SK-N-SH treated with all-trans-retinoic acid at 6 μM for 48 hours (cell line): ENCODE data around the gene SMYD4.

Experiments used
- ATAC-seq: fragments of 200-7000 bp; cut with Tn5 transposase; 3 replicates; pipeline ENCODE4 v1.9.1; 2020; ENCODE audit warnings: mild to moderate bottlenecking, moderate library complexity
- ARNTL ChIP-seq: fragments of 450-650 bp; formaldehyde crosslinking; IDR thresholded peaks from 2 replicates; pipeline ENCODE4 v1.5.0; 2020; ENCODE audit warnings: low read depth, mild to moderate bottlenecking, moderate library complexity, borderline replicate concordance
- BACH2 ChIP-seq: fragments of 250-450 bp; sonication (Bioruptor Pico); IDR thresholded peaks from 2 replicates; pipeline ENCODE4 v1.9.0; 2021; ENCODE audit warnings: mild to moderate bottlenecking, borderline replicate concordance
- CSDC2 ChIP-seq: fragments of 250-450 bp; sonication (Bioruptor Pico); IDR thresholded peaks from 2 replicates; pipeline ENCODE4 v1.5.0; 2020; ENCODE audit warnings: mild to moderate bottlenecking, moderate library complexity
- CSRNP3 ChIP-seq: fragments of 250-450 bp; sonication (Bioruptor Pico); IDR thresholded peaks from 2 replicates; pipeline ENCODE4 v1.5.1; 2021; ENCODE audit warnings: mild to moderate bottlenecking, moderate library complexity
- ESRRG ChIP-seq: fragments of 250-450 bp; sonication (Bioruptor Pico); IDR thresholded peaks from 2 replicates; pipeline ENCODE4 v1.6.1; 2021; ENCODE audit warnings: mild to moderate bottlenecking
- GLIS3 ChIP-seq: fragments of 250-450 bp; sonication (Bioruptor Pico); IDR thresholded peaks from 2 replicates; pipeline ENCODE4 v1.5.0; 2020; ENCODE audit warnings: mild to moderate bottlenecking, moderate library complexity
- ISL1 ChIP-seq: fragments of 250-450 bp; sonication (Bioruptor Pico); IDR thresholded peaks from 2 replicates; pipeline ENCODE4 v2.1.2; 2022; ENCODE audit warnings: mild to moderate bottlenecking, moderate library complexity
- OSR1 ChIP-seq: fragments of 250-450 bp; sonication (Bioruptor Pico); IDR thresholded peaks from 2 replicates; pipeline ENCODE4 v1.8.0; 2022; ENCODE audit warnings: moderate library complexity, mild to moderate bottlenecking, inconsistent platforms
- PATZ1 ChIP-seq: fragments of 250-450 bp; sonication (Bioruptor Pico); IDR thresholded peaks from 2 replicates; pipeline ENCODE4 v1.8.0; 2020; ENCODE audit warnings: mild to moderate bottlenecking, moderate library complexity, borderline replicate concordance
- PPARA ChIP-seq: fragments of 250-450 bp; sonication (Bioruptor Pico); IDR thresholded peaks from 2 replicates; pipeline ENCODE4 v1.5.0; 2020; ENCODE audit warnings: mild to moderate bottlenecking, borderline replicate concordance
- RARB ChIP-seq: fragments of 250-450 bp; sonication (Bioruptor Pico); IDR thresholded peaks from 2 replicates; pipeline ENCODE4 v1.8.0; 2021; ENCODE audit warnings: mild to moderate bottlenecking, moderate library complexity
- TCF4 ChIP-seq: fragments of 250-450 bp; sonication (Bioruptor Pico); IDR thresholded peaks from 2 replicates; pipeline ENCODE4 v1.8.0; 2021; ENCODE audit warnings: mild to moderate bottlenecking, moderate library complexity, borderline replicate concordance
- TOX ChIP-seq: fragments of 250-450 bp; sonication (Bioruptor Pico); IDR thresholded peaks from 2 replicates; pipeline ENCODE4 v1.8.0; 2021; ENCODE audit warnings: mild to moderate bottlenecking, moderate library complexity, borderline replicate concordance
- ZC3H10 ChIP-seq: fragments of 250-450 bp; sonication (Bioruptor Pico); IDR thresholded peaks from 2 replicates; pipeline ENCODE4 v1.5.1; 2021; ENCODE audit warnings: mild to moderate bottlenecking, moderate library complexity
- ZFP3 ChIP-seq: fragments of 250-450 bp; sonication (Bioruptor Pico); IDR thresholded peaks from 2 replicates; pipeline ENCODE4 v1.5.0; 2020; ENCODE audit warnings: mild to moderate bottlenecking, moderate library complexity
- ZFP30 ChIP-seq: fragments of 450-650 bp; formaldehyde crosslinking; IDR thresholded peaks from 2 replicates; pipeline ENCODE4 v1.5.0; 2022; ENCODE audit warnings: mild to moderate bottlenecking, moderate library complexity
- ZNF70 ChIP-seq: fragments of 450-650 bp; formaldehyde crosslinking; IDR thresholded peaks from 2 replicates; pipeline ENCODE4 v1.5.0; 2020; ENCODE audit warnings: mild to moderate bottlenecking, moderate library complexity
- ZNF8 ChIP-seq: fragments of 450-650 bp; formaldehyde crosslinking; IDR thresholded peaks from 2 replicates; pipeline ENCODE4 v1.5.0; 2020; ENCODE audit warnings: mild to moderate bottlenecking, moderate library complexity
- TF ChIP-seq, protein P1 (sequence below): fragments of 250-450 bp; sonication (Bioruptor Pico); IDR thresholded peaks from 2 replicates; pipeline ENCODE4 v1.5.1; 2020; ENCODE audit warnings: low read depth, mild to moderate bottlenecking, moderate library complexity
- TF ChIP-seq, protein P2 (sequence below): fragments of 250-450 bp; sonication (Bioruptor Pico); IDR thresholded peaks from 2 replicates; pipeline ENCODE4 v1.5.0; 2020; ENCODE audit warnings: mild to moderate bottlenecking, moderate library complexity

SMYD4 gene

DNA sequence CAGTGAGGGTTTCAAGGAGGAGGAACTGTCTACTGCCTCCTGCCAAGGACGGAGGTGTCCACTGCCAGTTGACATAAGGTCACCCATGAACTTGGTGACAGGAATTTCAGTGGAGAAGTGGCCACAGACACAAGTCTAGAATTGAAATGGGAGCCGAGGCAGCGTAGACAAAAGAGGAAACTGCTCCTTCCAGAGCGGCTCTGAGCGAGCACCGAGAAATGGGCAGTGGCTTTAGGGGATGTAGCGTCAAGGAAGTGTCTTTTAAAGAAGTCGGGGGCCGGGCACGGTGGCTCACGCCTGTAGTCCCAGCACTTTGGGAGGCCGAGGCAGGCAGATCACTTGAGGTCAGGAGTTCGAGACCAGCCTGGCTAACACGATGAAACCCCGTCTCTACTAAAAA lies 70.9 kb downstream of the SMYD4 start:
- no peak for TF ChIP-seq CSRNP3 (CRISPR knock-in tag)
- ATAC-seq, result no peak

DNA sequence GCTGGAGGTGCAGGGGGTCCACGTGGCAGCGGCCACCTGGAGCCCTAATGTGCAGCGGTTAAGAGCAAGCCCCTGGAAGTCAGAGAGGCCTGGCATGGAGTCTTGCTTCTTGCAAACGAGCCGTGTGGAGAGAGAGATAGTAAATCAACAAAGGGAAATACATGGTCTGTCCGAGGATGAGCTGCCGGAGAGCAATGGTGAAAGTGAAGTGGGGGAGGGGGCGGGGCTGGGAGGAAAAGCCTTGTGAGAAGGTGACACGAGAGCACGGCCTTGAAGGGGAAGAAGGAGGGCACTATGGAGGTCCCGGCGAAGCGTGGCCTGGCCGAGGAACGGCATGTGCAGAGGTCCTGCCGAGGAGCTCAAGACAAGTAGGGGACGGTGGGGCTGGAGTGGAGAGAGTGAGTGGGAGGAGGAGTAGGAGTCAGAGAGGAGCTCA lies 73.9 kb downstream of the SMYD4 start:
- no peak for TF ChIP-seq ZNF8 (CRISPR knock-in tag)
- TF ChIP-seq ESRRG (CRISPR knock-in tag), result no peak
- TF ChIP-seq TCF4 (CRISPR knock-in tag), result no peak
- no peak for TF ChIP-seq CSDC2
- no peak for TF ChIP-seq RARB (CRISPR knock-in tag)
- no peak for TF ChIP-seq BACH2 (CRISPR knock-in tag)
- no peak for TF ChIP-seq ISL1 (CRISPR knock-in tag)
- TF ChIP-seq TOX (CRISPR knock-in tag), result no peak
- TF ChIP-seq GLIS3 (CRISPR knock-in tag), result no peak
- TF ChIP-seq ZFP30 (CRISPR knock-in tag), result no peak
- TF ChIP-seq OSR1 (CRISPR knock-in tag), result no peak
- no peak for TF ChIP-seq ARNTL (CRISPR knock-in tag)
- TF ChIP-seq, protein P1, sequence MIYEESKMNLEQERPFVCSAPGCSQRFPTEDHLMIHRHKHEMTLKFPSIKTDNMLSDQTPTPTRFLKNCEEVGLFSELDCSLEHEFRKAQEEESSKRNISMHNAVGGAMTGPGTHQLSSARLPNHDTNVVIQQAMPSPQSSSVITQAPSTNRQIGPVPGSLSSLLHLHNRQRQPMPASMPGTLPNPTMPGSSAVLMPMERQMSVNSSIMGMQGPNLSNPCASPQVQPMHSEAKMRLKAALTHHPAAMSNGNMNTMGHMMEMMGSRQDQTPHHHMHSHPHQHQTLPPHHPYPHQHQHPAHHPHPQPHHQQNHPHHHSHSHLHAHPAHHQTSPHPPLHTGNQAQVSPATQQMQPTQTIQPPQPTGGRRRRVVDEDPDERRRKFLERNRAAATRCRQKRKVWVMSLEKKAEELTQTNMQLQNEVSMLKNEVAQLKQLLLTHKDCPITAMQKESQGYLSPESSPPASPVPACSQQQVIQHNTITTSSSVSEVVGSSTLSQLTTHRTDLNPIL (CRISPR knock-in tag), result no peak
- no peak for TF ChIP-seq PATZ1 (CRISPR knock-in tag)
- TF ChIP-seq, protein P2, sequence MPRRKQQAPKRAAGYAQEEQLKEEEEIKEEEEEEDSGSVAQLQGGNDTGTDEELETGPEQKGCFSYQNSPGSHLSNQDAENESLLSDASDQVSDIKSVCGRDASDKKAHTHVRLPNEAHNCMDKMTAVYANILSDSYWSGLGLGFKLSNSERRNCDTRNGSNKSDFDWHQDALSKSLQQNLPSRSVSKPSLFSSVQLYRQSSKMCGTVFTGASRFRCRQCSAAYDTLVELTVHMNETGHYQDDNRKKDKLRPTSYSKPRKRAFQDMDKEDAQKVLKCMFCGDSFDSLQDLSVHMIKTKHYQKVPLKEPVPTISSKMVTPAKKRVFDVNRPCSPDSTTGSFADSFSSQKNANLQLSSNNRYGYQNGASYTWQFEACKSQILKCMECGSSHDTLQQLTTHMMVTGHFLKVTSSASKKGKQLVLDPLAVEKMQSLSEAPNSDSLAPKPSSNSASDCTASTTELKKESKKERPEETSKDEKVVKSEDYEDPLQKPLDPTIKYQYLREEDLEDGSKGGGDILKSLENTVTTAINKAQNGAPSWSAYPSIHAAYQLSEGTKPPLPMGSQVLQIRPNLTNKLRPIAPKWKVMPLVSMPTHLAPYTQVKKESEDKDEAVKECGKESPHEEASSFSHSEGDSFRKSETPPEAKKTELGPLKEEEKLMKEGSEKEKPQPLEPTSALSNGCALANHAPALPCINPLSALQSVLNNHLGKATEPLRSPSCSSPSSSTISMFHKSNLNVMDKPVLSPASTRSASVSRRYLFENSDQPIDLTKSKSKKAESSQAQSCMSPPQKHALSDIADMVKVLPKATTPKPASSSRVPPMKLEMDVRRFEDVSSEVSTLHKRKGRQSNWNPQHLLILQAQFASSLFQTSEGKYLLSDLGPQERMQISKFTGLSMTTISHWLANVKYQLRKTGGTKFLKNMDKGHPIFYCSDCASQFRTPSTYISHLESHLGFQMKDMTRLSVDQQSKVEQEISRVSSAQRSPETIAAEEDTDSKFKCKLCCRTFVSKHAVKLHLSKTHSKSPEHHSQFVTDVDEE, result no peak
- no peak for TF ChIP-seq ZNF70 (CRISPR knock-in tag)
- no peak for TF ChIP-seq ZFP3 (CRISPR knock-in tag)
- no peak for TF ChIP-seq PPARA
- no peak for TF ChIP-seq ZC3H10 (CRISPR knock-in tag)
- TF ChIP-seq, all 23 proteins: peak for 0
- ATAC-seq, result no peak

GRCh38 chr17:1755252-1755826 lies 74.4 kb downstream of the SMYD4 start:
- ATAC-seq, result peak; percentile 19; the same call in 1 of the 3 replicates
- TF ChIP-seq TOX (CRISPR knock-in tag), result no peak
- TF ChIP-seq OSR1 (CRISPR knock-in tag), result no peak
- TF ChIP-seq, protein P1 (CRISPR knock-in tag), result no peak
- TF ChIP-seq ZFP30 (CRISPR knock-in tag), result no peak
- no peak for TF ChIP-seq CSRNP3 (CRISPR knock-in tag)
